Caco-2 (cell line): Measurements from ENCODE around the gene AP4E1. TPM values are rescaled to one million over a fixed set of nuclear protein-coding genes. Genes with fewer than 3 reads are reported as not detected.
"Not testable (repeated sequence)": the region's sequence is repeated elsewhere in the genome, so short reads cannot be mapped to it uniquely, and the experiment has no call there.

Experiments
- BruUV-seq: library from RNA; stranded (reverse); fragments of 400-500 nt; replicated peaks from 2 replicates; lab custom pipeline; 2021; lab: Mats Ljungman, UMichigan
- CTCF ChIA-PET: fragments of 300-600 bp; sonication (Branson Sonifier 250); formaldehyde crosslinking; loops from one replicate; lab custom pipeline; 2022; ENCODE audit warnings: antibody characterized with exemption; lab: Charles Lee
- POLR2A ChIA-PET: fragments of 300-600 bp; sonication (Branson Sonifier 250); formaldehyde crosslinking; loops from one replicate; lab custom pipeline; 2022; ENCODE audit warnings: antibody characterized with exemption; lab: Charles Lee
- DNase-seq, 2 experiments: peaks; one replicate each; pipeline versions ENCODE4 v3.0.0 to v3.0.0-alpha.2; 2020 to 2022
- H3K27me3 ChIP-seq: replicated peaks from 2 replicates; pipeline ENCODE4 v1.6.0; 2011; ENCODE audit warnings: low read length; ENCODE audit not compliant: control insufficient read depth, insufficient read depth
- H3K36me3 ChIP-seq: 2 replicates; pipeline ENCODE4 v1.5.1; 2011; ENCODE audit warnings: low read length; ENCODE audit not compliant: control insufficient read depth, insufficient read depth
- H3K4me1 ChIP-seq: fragments of 250-450 bp; sonication (Bioruptor Pico); 2 replicates; pipeline ENCODE4 v1.5.1; 2020; ENCODE audit warnings: mild to moderate bottlenecking
- H3K4me3 ChIP-seq: 2 replicates; pipeline ENCODE4 v1.5.1; 2011; ENCODE audit warnings: low read depth, mild to moderate bottlenecking, control low read depth, low read length
- H3K9me3 ChIP-seq: fragments of 250-450 bp; sonication (Bioruptor Pico); 2 replicates; pipeline ENCODE4 v1.5.1; 2020; ENCODE audit warnings: mild to moderate bottlenecking, moderate library complexity
- H3K27ac Mint-ChIP-seq: one replicate; pipeline ENCODE4 v1.8.0; 2022; ENCODE audit warnings: mixed read lengths; ENCODE audit not compliant: unreplicated experiment
- H3K27me3 Mint-ChIP-seq: one replicate; pipeline ENCODE4 v1.8.0; 2022; ENCODE audit warnings: mixed read lengths; ENCODE audit not compliant: insufficient read depth, unreplicated experiment
- H3K36me3 Mint-ChIP-seq: one replicate; pipeline ENCODE4 v1.8.0; 2022; ENCODE audit warnings: mild to moderate bottlenecking, mixed read lengths; ENCODE audit not compliant: insufficient read depth, unreplicated experiment
- H3K4me1 Mint-ChIP-seq: one replicate; pipeline ENCODE4 v1.8.0; 2022; ENCODE audit warnings: low read depth, mixed read lengths; ENCODE audit not compliant: unreplicated experiment
- H3K4me3 Mint-ChIP-seq: one replicate; pipeline ENCODE4 v1.8.0; 2022; ENCODE audit warnings: mild to moderate bottlenecking, moderate library complexity, mixed read lengths; ENCODE audit not compliant: unreplicated experiment
- H3K9me3 Mint-ChIP-seq: one replicate; pipeline ENCODE4 v1.8.0; 2022; ENCODE audit warnings: mixed read lengths; ENCODE audit not compliant: unreplicated experiment
- intact Hi-C: fragments of 100-400 bp; cut with micrococcal nuclease; formaldehyde crosslinking; loops from one replicate; pipeline ENCODE4 v1.10.0; 2022; ENCODE audit not compliant: unreplicated experiment
- total RNA-seq: library from RNA; stranded (reverse); gene quantifications from 2 replicates; pipeline ENCODE4 v1.2.3, GENCODE V29; 2022
- TF ChIP-seq, protein P1 (sequence below), 2 experiments: fragments of 200-600 bp in 1 of 2; IDR thresholded peaks; 1 replicate in 1 of 2; 2 replicates in 1 of 2; pipeline versions ENCODE4 v1.5.1 to v1.8.0; 2011 to 2022; ENCODE audit warnings: antibody characterized with exemption in 1 of 2, control low read depth in 1 of 2, inconsistent platforms in 1 of 2, low read depth in 1 of 2, low read length in 1 of 2, mild to moderate bottlenecking in 1 of 2, moderate library complexity in 1 of 2; ENCODE audit not compliant: insufficient read depth in 1 of 2, severe bottlenecking in 1 of 2, unreplicated experiment in 1 of 2

The AP4E1 gene
- total RNA-seq, 1 experiment from 2014 or later, result 15.9 TPM

DNA sequence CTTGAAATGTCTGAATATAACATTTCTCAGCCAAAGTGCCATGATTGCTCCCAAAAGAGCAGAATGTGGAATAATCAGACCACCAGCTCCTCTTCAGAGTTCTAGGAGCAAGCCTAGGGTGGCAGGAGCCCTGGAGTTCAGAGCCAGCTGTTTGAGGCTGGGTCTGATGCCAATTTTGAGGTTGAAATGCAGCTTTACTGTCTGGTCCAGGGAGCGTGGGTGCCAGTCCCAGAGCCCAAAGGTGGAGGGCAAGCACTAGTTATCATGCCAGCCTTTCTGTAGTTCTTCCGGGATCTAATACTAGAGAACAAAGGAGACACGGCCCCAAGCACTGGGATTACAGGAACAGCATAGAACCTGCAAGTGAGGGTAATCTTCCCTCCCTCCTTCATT is 117.0 kb downstream of the AP4E1 start:
- Mint-ChIP-seq H3K4me3 (no peak overlapping the region), H3K27me3 (no peaks in the 10 kb centered on the region), H3K27ac (no peak overlapping the region), H3K36me3 (peaks cover 18% of the 10 kb centered on the region), H3K4me1 (no peaks in the 10 kb centered on the region), H3K9me3 (peaks cover 42% of the 10 kb centered on the region)
- CTCF ChIA-PET, result no interaction called here
- POLR2A ChIA-PET, result no interaction called here
- no peaks in the 10 kb centered on the region for H3K4me1 ChIP-seq
- H3K9me3 ChIP-seq, result peaks cover 14% of the 10 kb centered on the region; the same call in 1 of the 2 replicates
- H3K4me3 ChIP-seq, result no peak overlapping the region
- DNase-seq, result no peak
- BruUV-seq, result no TSS peak
- intact Hi-C loops, result no loop called here
- no peaks in the 10 kb centered on the region for H3K36me3 ChIP-seq
- TF ChIP-seq, protein P1, sequence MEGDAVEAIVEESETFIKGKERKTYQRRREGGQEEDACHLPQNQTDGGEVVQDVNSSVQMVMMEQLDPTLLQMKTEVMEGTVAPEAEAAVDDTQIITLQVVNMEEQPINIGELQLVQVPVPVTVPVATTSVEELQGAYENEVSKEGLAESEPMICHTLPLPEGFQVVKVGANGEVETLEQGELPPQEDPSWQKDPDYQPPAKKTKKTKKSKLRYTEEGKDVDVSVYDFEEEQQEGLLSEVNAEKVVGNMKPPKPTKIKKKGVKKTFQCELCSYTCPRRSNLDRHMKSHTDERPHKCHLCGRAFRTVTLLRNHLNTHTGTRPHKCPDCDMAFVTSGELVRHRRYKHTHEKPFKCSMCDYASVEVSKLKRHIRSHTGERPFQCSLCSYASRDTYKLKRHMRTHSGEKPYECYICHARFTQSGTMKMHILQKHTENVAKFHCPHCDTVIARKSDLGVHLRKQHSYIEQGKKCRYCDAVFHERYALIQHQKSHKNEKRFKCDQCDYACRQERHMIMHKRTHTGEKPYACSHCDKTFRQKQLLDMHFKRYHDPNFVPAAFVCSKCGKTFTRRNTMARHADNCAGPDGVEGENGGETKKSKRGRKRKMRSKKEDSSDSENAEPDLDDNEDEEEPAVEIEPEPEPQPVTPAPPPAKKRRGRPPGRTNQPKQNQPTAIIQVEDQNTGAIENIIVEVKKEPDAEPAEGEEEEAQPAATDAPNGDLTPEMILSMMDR (IDR thresholded peaks at IDR 0.05; ENCODE audit: insufficient read depth in 1 of 2, low read depth in 1 of 2, low read length in 1 of 2, severe bottlenecking in 1 of 2, unreplicated experiment in 1 of 2), result no peak
- no peaks in the 10 kb centered on the region for H3K27me3 ChIP-seq

DNA sequence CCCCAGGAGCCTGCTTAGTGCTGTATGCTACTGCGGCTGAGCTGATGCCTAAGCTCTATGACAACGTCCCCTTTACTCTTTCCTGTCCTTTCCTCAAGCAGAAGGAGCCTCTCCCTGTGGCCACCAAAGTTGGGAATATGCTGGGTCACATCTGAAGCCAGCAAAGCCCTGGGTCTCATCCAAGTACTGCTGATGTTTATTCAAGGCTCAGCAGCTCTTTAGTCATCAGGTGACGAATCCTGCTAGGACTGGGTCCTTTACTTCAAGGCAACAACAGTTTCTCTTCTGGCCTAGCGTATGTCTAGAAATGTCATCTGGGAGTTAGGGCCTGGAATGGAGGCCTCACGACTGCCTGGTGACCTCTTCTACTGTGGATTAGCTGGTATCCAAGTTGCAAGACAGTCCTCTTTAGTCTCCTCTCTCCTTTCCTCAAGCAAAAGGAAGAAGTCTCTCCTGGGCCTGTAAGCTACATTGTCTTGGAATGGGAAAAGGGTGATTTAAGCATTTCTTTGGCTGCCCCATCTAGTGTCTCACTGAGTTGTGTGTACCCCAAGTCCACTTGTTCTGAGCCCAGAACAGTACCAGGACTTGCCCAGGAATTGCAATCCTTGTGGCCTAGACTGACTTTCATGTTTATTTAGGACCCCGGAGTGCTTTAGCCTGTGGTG is 122.3 kb downstream of the AP4E1 start:
- Mint-ChIP-seq H3K4me1 (no peaks in the 10 kb centered on the region), H3K27me3 (no peaks in the 10 kb centered on the region), H3K36me3 (peaks cover 5% of the 10 kb centered on the region), H3K9me3 (peaks cover 39% of the 10 kb centered on the region), H3K4me3 (no peak overlapping the region), H3K27ac (no peak overlapping the region)
- Histone ChIP-seq H3K4me1 (no peaks in the 10 kb centered on the region), H3K36me3 (no peaks in the 10 kb centered on the region), H3K9me3 (peaks cover 14% of the 10 kb centered on the region; the same call in 1 of the 2 replicates), H3K4me3 (no peak overlapping the region), H3K27me3 (no peaks in the 10 kb centered on the region)
- ChIA-PET POLR2A (no interaction called here), CTCF (no interaction called here)
- BruUV-seq, result no TSS peak
- TF ChIP-seq, protein P1 (IDR thresholded peaks at IDR 0.05; ENCODE audit: insufficient read depth in 1 of 2, low read depth in 1 of 2, low read length in 1 of 2, severe bottlenecking in 1 of 2, unreplicated experiment in 1 of 2), result no peak
- intact Hi-C loops, result no loop called here
- DNase-seq, result no peak

DNA sequence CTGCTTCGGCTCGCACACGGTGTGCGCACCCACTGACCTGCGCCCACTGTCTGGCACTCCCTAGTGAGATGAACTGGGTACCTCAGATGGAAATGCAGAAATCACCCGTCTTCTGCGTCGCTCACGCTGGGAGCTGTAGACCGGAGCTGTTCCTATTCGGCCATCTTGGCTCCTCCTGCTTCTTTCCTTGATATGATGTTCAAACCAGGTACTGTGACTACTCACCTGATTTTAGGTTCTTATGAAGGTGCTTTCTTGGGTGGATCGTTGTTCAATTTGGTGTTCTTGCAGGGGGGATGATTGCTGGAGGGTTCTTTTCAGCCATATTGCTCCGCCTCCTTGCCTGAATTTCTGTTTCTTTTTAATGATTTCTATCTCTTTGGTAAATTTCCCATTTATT is 129.0 kb downstream of the AP4E1 start:
- H3K27ac Mint-ChIP-seq, result peak overlapping the region; percentile 97
- H3K27me3 Mint-ChIP-seq, intact Hi-C loops, H3K9me3 ChIP-seq, H3K27me3 ChIP-seq, H3K36me3 Mint-ChIP-seq, POLR2A ChIA-PET, H3K9me3 Mint-ChIP-seq, H3K4me1 ChIP-seq, H3K36me3 ChIP-seq: not testable (repeated sequence)
- TSS peak; percentile 53 for BruUV-seq
- peak overlapping the region; percentile 37 for H3K4me3 ChIP-seq
- CTCF ChIA-PET, result interaction anchor here (0.7 kb wide), 1 partner anchor 32 kb away, joined by 3 read pairs; no protein-coding TSS in a partner anchor
- H3K4me3 Mint-ChIP-seq, result peak overlapping the region; percentile 93
- H3K4me1 Mint-ChIP-seq, result peaks cover 15% of the 10 kb centered on the region
- DNase-seq, result peak in 1 of 2 experiments; percentile 32
